LNCaP clone FGC (cell line): ENCODE results near the gene CELF2.

ENCODE experiments used
- DNase-seq: peaks from one replicate; pipeline ENCODE4 v3.0.0-alpha.2; 2011; ENCODE audit warnings: low read depth
- H3K4me3 ChIP-seq: 2 replicates; pipeline ENCODE4 v1.5.1; 2011; ENCODE audit warnings: mild to moderate bottlenecking, low read depth, low read length, control low read depth
- CTCF ChIP-seq: IDR thresholded peaks from 2 replicates; pipeline ENCODE4 v1.5.1; 2012; ENCODE audit warnings: mild to moderate bottlenecking; ENCODE audit not compliant: control insufficient read depth, insufficient read depth; ENCODE audit errors: extremely low read depth

The CELF2 gene

DNA sequence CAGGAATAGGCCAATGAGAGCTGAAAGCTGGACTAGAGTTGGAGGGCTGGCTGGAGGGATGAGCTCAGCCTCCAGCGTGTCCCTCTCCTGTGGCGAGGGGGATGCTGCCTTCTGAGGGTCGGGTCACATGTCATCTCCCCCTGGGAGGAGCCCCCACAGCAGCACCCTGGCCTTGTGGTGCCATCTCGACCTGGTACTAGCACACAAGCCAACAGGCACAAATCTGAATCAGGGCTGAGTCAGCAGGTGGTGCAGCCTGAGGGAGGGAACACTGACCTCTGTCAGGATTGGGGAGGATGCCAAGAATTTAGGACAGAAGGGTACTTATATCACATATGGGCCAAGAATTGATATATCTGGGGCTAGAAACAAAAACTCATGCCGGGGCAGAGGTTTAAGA lies 280.4 kb downstream of the CELF2 start:
- no peak for TF ChIP-seq CTCF
- no peak overlapping the region for H3K4me3 ChIP-seq
- DNase-seq, result no peak

GRCh38 chr10:11299125-11299524 lies 281.5 kb downstream of the CELF2 start:
- TF ChIP-seq CTCF, result no peak
- no peak for DNase-seq

GRCh38 chr10:11300026-11300425 lies 282.4 kb downstream of the CELF2 start:
- no peak for DNase-seq
- no peak overlapping the region for H3K4me3 ChIP-seq
- TF ChIP-seq CTCF, result no peak

More at GRCh38 chr10:11299125-11299524, 281.5 kb downstream of the CELF2 start:
- no peak overlapping the region for H3K4me3 ChIP-seq

DNA sequence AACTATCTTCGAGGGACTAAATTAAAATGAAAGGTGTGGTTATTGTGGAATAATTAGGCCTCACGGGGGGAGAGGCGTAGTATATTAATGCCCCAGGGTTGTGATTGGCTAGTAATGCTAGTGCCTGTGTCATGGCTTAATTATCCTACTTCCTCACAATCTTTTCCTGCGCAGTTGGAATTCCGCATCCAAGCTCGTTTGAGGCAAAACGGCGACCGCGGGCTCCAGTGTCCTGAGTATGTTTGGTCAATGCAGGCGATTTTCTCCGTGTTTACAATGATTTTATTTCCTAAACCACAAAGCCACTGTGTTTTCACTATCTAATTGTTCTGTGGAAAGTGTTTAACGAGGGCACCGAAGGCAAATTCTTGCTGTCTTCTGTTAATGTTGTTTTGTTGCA lies 282.9 kb downstream of the CELF2 start:
- H3K4me3 ChIP-seq, result no peak overlapping the region
- no peak for TF ChIP-seq CTCF
- no peak for DNase-seq

DNA sequence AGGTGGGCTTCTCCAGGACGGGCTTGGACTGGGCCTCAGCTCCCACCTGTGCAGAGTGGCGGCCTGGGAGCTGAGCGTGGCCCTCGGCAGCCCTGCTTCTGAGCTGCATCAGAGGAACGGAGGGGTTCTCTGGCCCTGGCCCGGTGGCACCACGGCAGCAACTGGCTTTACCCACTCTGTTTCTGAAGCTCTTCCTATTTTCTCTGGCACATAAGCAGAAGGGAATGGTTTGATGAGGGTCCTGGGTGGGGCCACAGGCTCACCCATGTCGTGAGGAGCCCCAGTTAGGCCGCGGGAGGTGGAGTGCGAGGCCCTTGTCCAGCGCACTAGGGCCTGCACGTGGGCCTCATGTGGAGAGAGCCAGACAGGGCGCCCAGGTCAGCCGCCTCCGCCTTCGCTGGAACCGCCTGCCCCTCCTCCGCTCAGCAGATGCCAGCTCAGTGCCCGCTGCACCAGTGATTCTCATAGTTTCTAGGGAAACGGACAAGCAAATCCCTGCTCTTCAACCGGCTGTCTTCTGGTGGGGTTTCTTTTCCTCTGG lies 284.0 kb downstream of the CELF2 start:
- DNase-seq, result no peak
- no peak for TF ChIP-seq CTCF
- no peak overlapping the region for H3K4me3 ChIP-seq

DNA sequence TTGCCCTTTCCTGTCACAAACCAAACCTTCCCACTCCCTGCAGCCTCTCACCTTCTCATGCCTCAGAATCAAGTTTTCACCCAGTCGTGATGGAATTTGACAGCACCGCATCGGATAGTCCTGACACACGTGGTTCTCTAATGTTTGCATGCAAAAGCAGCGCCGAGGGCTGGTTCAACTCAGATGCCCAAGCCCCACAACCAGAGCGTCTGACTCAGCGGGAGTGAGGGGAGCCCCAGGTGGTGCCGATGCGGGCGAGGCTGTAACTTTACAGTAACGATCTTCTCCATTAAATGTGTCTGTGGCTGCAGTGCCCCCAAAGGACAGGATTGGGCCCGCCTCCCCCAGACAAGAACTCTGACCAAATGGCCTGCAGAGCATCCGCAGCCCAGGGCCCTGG lies 284.5 kb downstream of the CELF2 start:
- no peak overlapping the region for H3K4me3 ChIP-seq
- no peak for DNase-seq
- TF ChIP-seq CTCF, result no peak
